HG02884 (cell line): ENCODE measurements around the gene RADIL.
"Not testable (repeated sequence)": the region's sequence is repeated elsewhere in the genome, so short reads cannot be mapped to it uniquely, and the experiment has no call there.

Source experiments
- ATAC-seq: cut with Tn5 transposase; IDR thresholded peaks from one replicate; pipeline ENCODE4 v1.9.1; 2021; ENCODE audit warnings: mild to moderate bottlenecking, moderate library complexity; ENCODE audit not compliant: unreplicated experiment

The RADIL gene

GRCh38 chr7:4815609-4816418 is 67.7 kb downstream of the RADIL start:
- ATAC-seq: no peak

- ATAC-seq: no peak
Measured at GRCh38 chr7:4815121-4815520, 68.4 kb downstream of the RADIL start.

- ATAC-seq: no peak
Measured at GRCh38 chr7:4814433-4814832, 69.1 kb downstream of the RADIL start.

GRCh38 chr7:4809666-4810065 is 73.8 kb downstream of the RADIL start:
- ATAC-seq: no peak

- no peak for ATAC-seq
Measured at GRCh38 chr7:4809091-4809591, 74.4 kb downstream of the RADIL start.

- ATAC-seq: no peak
Measured at GRCh38 chr7:4808565-4808964, 75.0 kb downstream of the RADIL start.

GRCh38 chr7:4808026-4808425 is 75.5 kb downstream of the RADIL start:
- ATAC-seq: no peak

GRCh38 chr7:4807598-4808016 is 75.9 kb downstream of the RADIL start:
- no peak for ATAC-seq

GRCh38 chr7:4806983-4807597 is 76.4 kb downstream of the RADIL start:
- ATAC-seq: no peak

- no peak for ATAC-seq
Measured at GRCh38 chr7:4805984-4806300, 77.6 kb downstream of the RADIL start.

GRCh38 chr7:4805110-4805983 is 78.2 kb downstream of the RADIL start:
- ATAC-seq: no peak

GRCh38 chr7:4803397-4804241 is 79.9 kb downstream of the RADIL start:
- no peak for ATAC-seq

- not testable (repeated sequence) for ATAC-seq
Measured at GRCh38 chr7:4802577-4802976, 80.9 kb downstream of the RADIL start.

- ATAC-seq: no peak
Measured at GRCh38 chr7:4801839-4802231, 81.7 kb downstream of the RADIL start.

- no peak for ATAC-seq
Measured at GRCh38 chr7:4800926-4801838, 82.3 kb downstream of the RADIL start.

- ATAC-seq: no peak
Measured at GRCh38 chr7:4800487-4800886, 83.0 kb downstream of the RADIL start.

GRCh38 chr7:4799508-4800268 is 83.8 kb downstream of the RADIL start:
- ATAC-seq: no peak

- no peak for ATAC-seq
Measured at GRCh38 chr7:4798706-4799235, 84.7 kb downstream of the RADIL start.
